Measurements from ENCODE around the gene TLCD4. TPM values are rescaled to one million over a fixed set of nuclear protein-coding genes. Genes with fewer than 3 reads are reported as not detected.

Gene TLCD4
- total and polyA plus RNA-seq, 2 of the 13 experiments (the other 11 are each of a cell fraction or from before 2014, with no cell fraction given) = 4.7 to 14.5 TPM

DNA sequence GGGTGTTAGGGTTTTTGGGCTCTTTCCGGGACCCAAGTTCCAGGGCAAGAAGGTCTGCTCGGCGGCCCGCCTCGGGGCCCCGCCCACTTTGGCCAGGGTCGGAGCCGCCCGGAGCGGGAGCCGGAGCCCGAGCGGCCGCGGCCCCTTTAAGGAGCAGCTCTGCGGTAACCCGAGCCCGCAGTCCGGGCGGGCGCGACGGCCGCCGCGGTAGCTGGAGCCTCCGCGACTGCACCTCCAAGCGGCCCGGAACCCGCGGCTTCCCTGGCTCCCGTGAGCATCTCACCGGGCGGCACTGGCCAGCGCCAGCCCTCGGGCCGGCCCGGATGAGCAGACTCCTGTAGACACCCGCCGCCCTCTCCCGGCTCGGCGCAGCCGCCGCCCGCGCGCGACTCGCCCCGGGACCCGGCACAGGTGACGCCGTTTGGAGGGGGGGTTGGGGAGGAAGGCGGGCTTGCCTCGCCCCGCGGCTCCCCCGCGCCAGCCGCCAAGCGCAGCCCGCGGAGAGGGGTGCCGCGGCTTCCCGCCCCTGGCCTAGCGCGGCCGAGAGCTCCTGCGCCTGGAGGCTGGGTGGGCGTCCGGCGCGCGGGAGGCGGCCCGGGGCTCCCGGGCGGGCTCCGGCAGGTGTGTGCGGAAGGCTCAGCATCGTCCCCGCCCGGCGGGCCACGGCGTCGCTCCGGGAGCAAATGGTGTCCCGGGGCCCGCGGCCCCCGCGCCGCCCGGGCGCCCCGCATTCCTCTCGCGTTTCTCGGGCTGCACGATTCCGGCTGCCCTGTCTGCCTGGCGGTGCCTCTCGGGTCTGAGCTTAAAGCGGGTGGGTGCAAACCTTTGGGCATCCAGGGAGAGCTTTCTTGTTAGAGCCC is at the start of gene TLCD4 (continued):
- TF ChIP-seq ZSCAN31 (CRISPR knock-in tag; IDR thresholded peaks at IDR 0.05; ENCODE audit: low read depth) = no peak
- TF ChIP-seq, protein P1, sequence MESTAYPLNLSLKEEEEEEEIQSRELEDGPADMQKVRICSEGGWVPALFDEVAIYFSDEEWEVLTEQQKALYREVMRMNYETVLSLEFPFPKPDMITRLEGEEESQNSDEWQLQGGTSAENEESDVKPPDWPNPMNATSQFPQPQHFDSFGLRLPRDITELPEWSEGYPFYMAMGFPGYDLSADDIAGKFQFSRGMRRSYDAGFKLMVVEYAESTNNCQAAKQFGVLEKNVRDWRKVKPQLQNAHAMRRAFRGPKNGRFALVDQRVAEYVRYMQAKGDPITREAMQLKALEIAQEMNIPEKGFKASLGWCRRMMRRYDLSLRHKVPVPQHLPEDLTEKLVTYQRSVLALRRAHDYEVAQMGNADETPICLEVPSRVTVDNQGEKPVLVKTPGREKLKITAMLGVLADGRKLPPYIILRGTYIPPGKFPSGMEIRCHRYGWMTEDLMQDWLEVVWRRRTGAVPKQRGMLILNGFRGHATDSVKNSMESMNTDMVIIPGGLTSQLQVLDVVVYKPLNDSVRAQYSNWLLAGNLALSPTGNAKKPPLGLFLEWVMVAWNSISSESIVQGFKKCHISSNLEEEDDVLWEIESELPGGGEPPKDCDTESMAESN (CRISPR knock-in tag; conservative IDR thresholded peaks at IDR 0.05) = 0 out of 2 replicates have a peak, but pooled peaks have one; percentile 16
- peak; percentile 77; the same call in 1 of the 2 replicates for TF ChIP-seq ARNT2 (CRISPR knock-in tag; IDR thresholded peaks at IDR 0.05; ENCODE audit: low read depth)
- no peak for TF ChIP-seq DNMT3B (CRISPR knock-in tag; conservative IDR thresholded peaks at IDR 0.05)
- TF ChIP-seq ZNF260 (CRISPR knock-in tag; IDR thresholded peaks at IDR 0.05; ENCODE audit: borderline replicate concordance, low read depth) = no peak
- TF ChIP-seq PPARG (CRISPR knock-in tag; conservative IDR thresholded peaks at IDR 0.05) = no peak
- 0 out of 2 replicates have a peak, but pooled peaks have one; percentile 17 for TF ChIP-seq ARNTL (CRISPR knock-in tag; IDR thresholded peaks at IDR 0.05)
- peak; percentile 29 for TF ChIP-seq SRSF1 (optimal IDR thresholded peaks at IDR 0.05; ENCODE audit: low read depth, low read length)
- no peak for TF ChIP-seq ZNF3 (CRISPR knock-in tag; IDR thresholded peaks at IDR 0.05)
- no peak for TF ChIP-seq ZSCAN25 (CRISPR knock-in tag; IDR thresholded peaks at IDR 0.05)
- no peak for TF ChIP-seq ZNF20 (CRISPR knock-in tag; IDR thresholded peaks at IDR 0.05)
- TF ChIP-seq, protein P2, sequence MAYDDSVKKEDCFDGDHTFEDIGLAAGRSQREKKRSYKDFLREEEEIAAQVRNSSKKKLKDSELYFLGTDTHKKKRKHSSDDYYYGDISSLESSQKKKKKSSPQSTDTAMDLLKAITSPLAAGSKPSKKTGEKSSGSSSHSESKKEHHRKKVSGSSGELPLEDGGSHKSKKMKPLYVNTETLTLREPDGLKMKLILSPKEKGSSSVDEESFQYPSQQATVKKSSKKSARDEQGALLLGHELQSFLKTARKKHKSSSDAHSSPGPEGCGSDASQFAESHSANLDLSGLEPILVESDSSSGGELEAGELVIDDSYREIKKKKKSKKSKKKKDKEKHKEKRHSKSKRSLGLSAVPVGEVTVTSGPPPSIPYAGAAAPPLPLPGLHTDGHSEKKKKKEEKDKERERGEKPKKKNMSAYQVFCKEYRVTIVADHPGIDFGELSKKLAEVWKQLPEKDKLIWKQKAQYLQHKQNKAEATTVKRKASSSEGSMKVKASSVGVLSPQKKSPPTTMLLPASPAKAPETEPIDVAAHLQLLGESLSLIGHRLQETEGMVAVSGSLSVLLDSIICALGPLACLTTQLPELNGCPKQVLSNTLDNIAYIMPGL (CRISPR knock-in tag; IDR thresholded peaks at IDR 0.05; ENCODE audit: borderline replicate concordance in 1 of 2, low read depth in 1 of 2) = peak; percentile 7 to 90; a peak in 3 of 4 replicates
- TF ChIP-seq ZBTB1 (CRISPR knock-in tag; IDR thresholded peaks at IDR 0.05; ENCODE audit: borderline replicate concordance) = no peak
- no peak for TF ChIP-seq ZNF484 (CRISPR knock-in tag; IDR thresholded peaks at IDR 0.05; ENCODE audit: borderline replicate concordance, low read depth)
- TF ChIP-seq ZNF841 (CRISPR knock-in tag; IDR thresholded peaks at IDR 0.05; ENCODE audit: borderline replicate concordance) = no peak
- 0 out of 2 replicates have a peak, but pooled peaks have one; percentile 16 for TF ChIP-seq RFXAP (CRISPR knock-in tag; IDR thresholded peaks at IDR 0.05; ENCODE audit: borderline replicate concordance)
- TF ChIP-seq ELF3 (CRISPR knock-in tag; IDR thresholded peaks at IDR 0.05) = no peak
- 0 out of 2 replicates have a peak, but pooled peaks have one; percentile 68 for TF ChIP-seq ZNF234 (CRISPR knock-in tag; conservative IDR thresholded peaks at IDR 0.05)
- TF ChIP-seq, protein P3, sequence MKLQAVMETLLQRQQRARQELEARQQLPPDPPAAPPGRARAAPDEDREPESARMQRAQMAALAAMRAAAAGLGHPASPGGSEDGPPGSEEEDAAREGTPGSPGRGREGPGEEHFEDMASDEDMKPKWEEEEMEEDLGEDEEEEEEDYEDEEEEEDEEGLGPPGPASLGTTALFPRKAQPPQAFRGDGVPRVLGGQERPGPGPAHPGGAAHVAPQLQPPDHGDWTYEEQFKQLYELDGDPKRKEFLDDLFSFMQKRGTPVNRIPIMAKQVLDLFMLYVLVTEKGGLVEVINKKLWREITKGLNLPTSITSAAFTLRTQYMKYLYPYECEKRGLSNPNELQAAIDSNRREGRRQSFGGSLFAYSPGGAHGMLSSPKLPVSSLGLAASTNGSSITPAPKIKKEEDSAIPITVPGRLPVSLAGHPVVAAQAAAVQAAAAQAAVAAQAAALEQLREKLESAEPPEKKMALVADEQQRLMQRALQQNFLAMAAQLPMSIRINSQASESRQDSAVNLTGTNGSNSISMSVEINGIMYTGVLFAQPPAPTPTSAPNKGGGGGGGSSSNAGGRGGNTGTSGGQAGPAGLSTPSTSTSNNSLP (IDR thresholded peaks at IDR 0.05; ENCODE audit: low read depth, low read length) = no peak
- TF ChIP-seq SKI (IDR thresholded peaks at IDR 0.05; ENCODE audit: partially characterized antibody) = peak; percentile 26
- no peak for TF ChIP-seq TCF7L2 (IDR thresholded peaks at IDR 0.05; ENCODE audit: low read depth, low read length)
